SIG-M5 (cell line): ENCODE measurements around the gene WWOX.
A peak's percentile ranks its signal among the peaks of the same experiment; 100 is the strongest.

Source experiments
- DNase-seq: peaks from one replicate; lab custom pipeline; 2025; lab: John Stamatoyannopoulos, UW

The WWOX gene

DNA sequence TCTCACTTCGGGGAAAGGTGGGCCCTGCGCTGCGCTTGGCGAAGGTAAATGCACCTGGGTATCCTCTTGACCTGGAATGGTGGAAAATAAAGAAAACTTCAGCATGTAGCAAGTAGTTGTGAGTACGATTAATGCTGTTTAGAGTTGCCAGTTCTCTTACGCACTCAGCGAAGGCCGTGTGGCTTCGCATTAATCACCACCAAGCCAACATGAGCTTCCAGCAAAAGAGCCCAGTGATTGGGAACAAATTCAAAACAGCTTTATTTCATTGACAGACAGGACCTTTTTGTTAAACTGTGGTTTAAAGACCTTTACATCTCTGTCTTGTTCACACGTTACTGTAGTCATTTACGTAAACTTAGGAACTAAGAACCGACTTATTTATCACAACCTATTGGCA is 969.7 kb downstream of the WWOX start:
- no peak for DNase-seq

GRCh38 chr16:79069633-79070032 is 970.2 kb downstream of the WWOX start:
- no peak for DNase-seq

DNA sequence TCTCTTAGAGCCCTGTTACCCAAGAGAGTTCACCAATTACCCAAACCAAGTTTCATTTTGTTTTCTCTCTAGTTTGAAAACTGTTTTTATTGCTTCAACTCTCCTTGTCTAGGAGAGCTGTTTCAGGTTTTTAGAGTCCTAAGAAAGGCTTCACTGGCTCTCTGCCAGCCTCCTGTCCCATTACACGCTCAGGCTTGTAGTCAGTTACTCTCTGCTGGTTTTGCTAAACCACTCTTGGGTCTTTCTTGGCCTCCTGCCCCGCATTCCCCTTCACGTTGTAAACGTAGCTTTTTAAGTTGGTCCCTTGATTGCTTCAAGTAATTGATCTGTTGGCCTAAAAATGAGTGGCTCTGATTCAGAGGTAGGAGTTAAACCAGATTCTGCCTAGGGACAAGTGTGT is 972.0 kb downstream of the WWOX start:
- no peak for DNase-seq

DNA sequence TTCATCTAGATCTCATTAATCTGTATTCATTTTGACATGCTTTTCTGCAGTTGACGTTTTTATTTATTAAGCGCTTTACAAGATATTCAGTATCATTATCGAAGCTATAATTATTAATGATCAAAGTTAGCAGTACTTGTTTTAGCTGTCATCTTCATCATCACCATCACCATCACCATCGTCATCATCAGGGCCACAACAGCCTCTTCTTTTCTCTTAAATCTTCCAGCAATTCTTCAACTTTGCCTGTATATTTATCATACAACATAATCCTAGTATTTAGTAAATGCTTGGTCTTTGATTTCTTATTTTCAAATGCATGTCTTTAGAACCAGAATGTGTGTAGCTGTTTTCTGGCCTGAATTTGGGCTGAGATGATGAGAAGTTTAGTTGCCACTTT is 973.1 kb downstream of the WWOX start:
- DNase-seq, result no peak

DNA sequence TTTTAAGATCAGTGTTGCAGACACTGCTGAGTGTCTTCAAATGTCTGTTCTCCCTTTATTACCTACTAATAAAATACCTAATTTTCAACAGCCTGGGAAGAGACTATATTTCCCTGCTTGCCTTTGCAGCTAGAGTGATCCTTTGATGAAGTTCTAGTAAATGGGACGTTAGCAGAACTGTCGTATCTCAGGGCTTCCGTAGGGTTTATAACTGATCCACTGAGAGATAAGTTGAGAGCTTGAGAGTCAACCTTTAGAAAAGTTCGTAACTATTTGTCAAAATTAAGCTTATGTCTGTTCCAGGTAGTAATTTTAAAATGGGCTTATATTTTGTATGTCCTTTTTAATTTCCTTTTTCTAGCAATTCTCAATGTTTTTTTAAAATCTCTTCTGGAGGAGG is 974.1 kb downstream of the WWOX start:
- no peak for DNase-seq

DNA sequence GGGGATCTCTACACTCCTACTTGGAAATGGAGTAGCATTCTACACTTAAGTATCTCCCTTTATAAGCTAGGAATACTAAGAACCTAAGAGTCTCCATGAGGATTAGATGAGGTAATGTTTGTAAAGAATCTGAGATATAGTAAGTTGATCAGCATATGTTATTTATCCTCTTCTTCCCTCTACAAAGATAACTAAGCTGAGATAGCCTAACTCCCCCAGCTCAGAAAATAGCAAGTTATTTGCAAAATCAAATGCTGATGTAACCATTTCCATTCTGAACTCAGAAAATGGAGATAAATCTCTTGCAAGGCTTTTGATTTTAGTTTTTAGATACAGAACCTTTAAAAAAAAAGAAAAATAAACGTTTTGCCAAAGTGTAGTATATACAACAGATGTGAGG is 975.1 kb downstream of the WWOX start:
- DNase-seq, result no peak

- no peak for DNase-seq
These were observed 975.5 kb downstream of the WWOX start for GRCh38 chr16:79074951-79075350.

DNA sequence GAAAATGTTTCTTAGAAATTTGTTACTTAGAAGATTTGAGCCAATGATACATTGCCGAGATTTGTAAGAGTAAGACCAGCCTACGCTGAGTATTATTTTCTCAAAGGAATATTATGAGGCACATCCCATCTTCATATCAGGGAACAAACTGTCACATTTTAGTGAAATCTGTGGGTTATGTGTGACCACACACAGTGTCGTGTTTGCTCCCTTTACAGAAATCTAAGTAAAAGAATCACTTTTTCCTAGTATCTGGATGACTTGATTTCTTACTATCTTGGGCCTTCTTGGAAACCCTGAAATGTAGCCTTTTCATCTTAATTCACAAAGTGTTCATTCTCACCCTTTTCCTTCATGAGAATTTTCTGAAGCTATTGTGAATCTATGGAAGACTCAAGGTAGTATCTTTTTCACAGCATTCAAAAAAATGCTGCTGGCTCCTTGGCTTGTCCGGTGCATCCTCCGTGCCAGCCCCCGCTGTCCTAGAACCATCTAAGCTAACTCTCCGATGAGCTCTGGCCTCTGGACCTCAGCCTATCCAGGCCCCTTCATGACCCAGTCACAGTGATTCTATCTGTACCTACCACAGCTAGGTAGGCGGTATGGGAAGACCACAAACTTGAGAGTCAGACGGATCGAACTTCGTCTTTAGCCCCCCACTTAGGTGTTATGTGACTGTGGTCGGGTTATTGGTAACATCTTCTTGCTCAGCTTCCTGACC is 976.8 kb downstream of the WWOX start:
- DNase-seq, result no peak

- DNase-seq, result no peak
These were observed 977.9 kb downstream of the WWOX start for GRCh38 chr16:79077346-79077745.

- no peak for DNase-seq
These were observed 980.4 kb downstream of the WWOX start for GRCh38 chr16:79079656-79080420.

DNA sequence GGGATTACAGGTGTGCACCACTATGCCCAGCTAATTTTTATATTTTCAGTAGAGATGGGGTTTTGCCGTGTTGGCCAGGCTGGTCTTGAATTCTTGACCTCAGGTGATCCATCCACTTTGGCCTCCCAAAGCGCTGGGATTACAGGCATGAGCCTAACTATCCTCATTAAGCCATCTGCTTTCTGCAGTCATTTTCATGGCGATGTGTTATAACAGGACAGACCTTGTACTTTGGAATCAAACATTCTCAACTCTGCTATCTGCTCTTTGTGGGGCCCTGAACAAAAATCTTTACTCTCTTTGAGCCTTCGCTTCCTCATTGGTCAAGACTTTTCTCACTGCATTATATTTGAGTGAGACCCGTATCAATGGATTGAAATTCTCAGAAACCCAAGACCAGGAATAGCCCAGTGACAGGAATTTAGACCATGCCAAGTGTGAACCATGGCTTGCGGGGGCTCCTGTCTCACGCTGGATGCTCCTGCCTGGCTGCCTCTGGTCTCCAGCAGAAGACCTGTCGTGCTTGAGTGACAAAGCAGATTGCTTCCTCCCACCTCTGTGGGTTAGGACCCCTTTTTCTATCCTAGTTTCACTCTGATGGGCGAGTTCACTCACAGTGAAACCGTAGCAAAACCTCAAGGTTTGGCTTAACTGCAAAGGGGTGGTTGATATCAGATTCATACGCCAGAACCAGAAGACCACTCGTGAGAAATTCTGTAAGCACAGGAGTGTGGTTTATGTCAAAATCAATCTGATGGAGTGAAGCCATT is 982.0 kb downstream of the WWOX start:
- DNase-seq, result no peak

DNA sequence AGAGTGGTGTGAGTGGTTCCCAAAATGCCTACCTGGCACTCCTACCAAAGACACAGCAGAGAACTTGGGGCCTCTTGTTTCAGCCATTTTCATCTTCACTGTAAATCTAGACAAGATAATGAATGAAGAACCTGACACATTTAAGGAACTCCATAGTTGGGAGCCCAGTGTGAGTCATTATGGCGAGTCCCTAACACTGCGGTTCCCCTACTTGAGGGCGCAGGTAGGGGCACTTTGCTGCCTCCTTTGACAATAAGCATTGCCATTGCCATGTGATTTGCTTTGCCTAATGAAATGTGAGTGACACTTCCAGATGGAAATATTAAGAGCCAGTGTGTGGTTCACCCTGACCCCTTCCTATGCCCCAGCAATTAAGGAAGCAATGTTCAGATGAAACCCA is 983.5 kb downstream of the WWOX start:
- DNase-seq, result no peak

DNA sequence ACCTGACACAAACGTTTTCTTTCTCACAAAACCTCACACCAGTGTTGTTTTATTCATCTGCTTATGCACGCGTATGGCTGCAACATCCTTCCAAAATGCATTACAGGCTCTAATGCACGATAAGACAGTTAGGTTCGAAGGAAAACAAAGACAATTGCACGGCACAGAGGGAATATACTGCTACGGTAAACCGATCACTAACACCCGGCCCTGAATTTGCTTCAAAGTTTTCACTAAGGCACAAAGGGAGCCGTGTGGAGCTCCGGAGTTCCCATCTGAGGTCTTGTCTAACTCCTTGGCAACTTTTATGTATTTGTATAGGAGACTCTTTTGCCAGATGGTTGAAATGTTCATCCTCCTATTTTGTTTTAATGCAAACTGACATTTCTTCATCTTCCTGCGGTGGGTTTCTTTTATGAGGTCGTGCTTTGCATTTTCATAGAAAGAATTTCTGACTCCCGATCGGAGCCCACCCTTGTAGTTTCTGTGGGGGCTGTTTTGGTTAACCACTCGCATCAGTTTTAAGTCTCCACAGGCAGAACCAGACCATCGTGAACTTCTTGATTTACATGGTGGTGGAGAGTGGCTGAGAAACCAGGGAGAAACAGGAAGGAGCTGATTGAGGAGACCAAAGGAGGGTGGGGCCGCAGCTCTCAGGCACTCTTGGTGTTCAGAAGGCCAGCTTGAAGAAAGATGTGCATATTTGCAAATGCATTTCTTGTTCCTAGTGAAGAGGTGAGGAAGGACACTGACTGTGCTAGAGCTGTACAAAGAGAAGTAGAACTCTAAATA is 984.2 kb downstream of the WWOX start:
- no peak for DNase-seq

DNA sequence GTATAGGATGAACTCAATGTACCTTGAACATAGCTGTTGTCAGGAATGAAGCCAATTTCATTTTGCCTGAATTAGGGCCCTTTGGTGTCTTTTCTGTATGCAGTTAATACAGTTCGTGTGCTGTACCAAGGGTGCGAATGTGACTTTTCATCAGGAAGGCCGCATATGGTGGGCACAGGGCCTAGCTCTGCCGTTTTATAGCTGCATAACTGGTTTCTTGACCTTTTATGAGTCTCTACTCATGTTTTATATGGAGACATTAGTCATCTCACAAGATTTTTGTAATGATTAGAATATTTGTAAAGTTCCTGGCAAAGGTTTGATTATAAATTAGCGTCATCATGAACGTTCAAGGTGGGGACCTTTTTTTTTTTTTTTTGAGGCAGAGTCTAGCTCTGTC is 989.5 kb downstream of the WWOX start:
- DNase-seq, result no peak

GRCh38 chr16:79089735-79090284 is 990.4 kb downstream of the WWOX start:
- peak; percentile 42 for DNase-seq

GRCh38 chr16:79090966-79091365 is 991.5 kb downstream of the WWOX start:
- no peak for DNase-seq

DNA sequence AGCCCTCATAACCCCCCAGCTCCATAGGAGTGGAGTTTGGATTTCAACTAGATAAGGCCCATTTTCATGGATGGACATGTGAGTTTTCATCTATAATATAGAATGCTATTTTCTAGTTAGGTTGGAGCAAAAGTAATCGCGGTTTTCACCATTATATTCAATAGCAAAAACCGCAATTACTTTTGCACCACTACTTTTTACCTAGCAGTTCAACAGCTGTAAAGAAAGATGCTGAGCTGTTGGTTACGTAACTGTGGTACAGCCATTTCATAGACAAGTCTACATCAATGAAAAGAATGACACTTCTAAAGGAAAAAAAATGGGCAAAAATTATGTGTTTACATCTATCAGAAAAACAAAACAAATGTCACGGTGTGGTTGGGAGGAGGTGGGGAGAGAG is 993.4 kb downstream of the WWOX start:
- DNase-seq, result no peak

DNA sequence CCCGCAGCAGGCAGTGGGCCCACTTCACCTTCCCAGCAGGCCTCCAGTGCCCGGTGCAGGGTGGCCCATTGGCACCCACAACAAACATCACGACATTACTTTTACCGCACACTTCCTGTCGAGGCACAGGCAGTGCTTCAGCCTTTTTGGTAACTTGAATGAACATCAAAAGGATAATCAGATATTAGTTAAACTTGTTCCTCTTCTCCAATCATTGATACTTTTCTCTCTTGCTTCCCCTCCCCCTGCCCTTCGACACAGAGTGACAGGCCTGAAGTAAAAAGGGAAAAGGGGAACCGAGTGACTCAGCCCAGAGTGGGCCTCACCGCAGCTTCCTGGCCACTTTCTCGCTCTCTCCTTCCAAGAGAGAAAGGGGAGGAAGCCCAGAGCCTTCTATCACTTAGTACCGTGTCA is 994.1 kb downstream of the WWOX start:
- DNase-seq, result peak; percentile 78

- DNase-seq, result no peak
These were observed 996.8 kb downstream of the WWOX start for GRCh38 chr16:79096246-79096645.

DNA sequence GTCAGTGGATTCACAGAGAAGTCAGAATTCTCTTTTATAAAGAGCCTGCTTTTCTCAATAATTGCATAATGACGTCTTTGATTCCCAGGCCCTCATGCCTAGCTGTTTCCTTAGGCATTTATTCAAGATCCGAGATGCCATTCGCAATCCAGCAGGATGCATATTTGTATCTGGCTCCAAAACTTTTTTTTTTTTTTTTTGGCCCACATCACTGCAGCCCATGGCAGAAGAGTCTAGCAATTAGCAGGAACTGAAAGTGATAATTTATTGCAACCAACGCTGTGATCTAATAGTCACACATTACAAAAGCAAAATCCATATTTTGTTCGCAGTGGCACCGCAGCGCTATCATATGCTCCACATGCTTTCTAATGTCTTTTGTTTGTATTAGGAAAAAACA is 997.7 kb downstream of the WWOX start:
- no peak for DNase-seq

GRCh38 chr16:79097771-79098170 is 998.3 kb downstream of the WWOX start:
- DNase-seq, result no peak

DNA sequence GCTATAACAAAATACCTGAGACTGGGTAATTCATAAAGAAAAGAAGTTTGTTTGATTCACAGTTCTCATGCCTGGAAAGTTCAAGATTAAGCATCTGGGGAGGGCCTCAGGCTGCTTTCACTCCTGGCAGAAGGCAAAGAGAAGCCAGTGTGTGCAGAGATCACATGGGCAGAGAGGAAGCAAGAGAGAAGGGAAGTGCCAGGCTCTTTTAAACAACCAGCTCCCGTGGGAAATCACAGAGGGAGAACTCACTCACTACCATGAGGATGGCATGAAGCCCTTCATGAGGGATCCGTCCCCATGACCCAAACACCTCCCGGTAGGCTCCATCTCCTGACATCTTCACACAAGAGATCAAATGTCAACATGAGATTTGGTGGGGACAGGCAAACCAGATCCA is 999.5 kb downstream of the WWOX start:
- no peak for DNase-seq
